Measurements from ENCODE around the gene EPHA6.

The EPHA6 gene

GRCh38 chr3:97161169-97161568 is 346.8 kb downstream of the EPHA6 start:
- Histone ChIP-seq H3K9me2 (ENCODE audit: low read depth, low read length) (no peaks in the 10 kb centered on the region), H3K27me3 (ENCODE audit: insufficient read depth, low read length) (no peaks in the 10 kb centered on the region), H3K4me3 (ENCODE audit: low read depth, low read length, poor library complexity, severe bottlenecking) (no peak overlapping the region), H3F3A (ENCODE audit: insufficient read depth, low read length) (no peaks in the 10 kb centered on the region), H3K9me3 (ENCODE audit: low read length) (no peaks in the 10 kb centered on the region), H3K4me1 (ENCODE audit: insufficient read depth, low read length, severe bottlenecking) (no peaks in the 10 kb centered on the region), H3K79me2 (ENCODE audit: insufficient read depth, low read length) (no peaks in the 10 kb centered on the region), H2AFZ (ENCODE audit: low read length) (no peak overlapping the region), H4K20me1 (ENCODE audit: insufficient read depth, low read length) (no peaks in the 10 kb centered on the region), H3K36me3 (ENCODE audit: insufficient read depth, low read length) (no peaks in the 10 kb centered on the region), H3K27ac (ENCODE audit: low read depth, low read length, poor library complexity, severe bottlenecking) (no peak overlapping the region), H3K9ac (ENCODE audit: low read length) (no peak overlapping the region), H3K4me2 (ENCODE audit: low read length) (no peak overlapping the region)
- TF ChIP-seq EZH2 (IDR thresholded peaks at IDR 0.05; ENCODE audit: borderline replicate concordance, low read length): no peak
- TF ChIP-seq CTCF (IDR thresholded peaks at IDR 0.05; ENCODE audit: low read length): no peak

GRCh38 chr3:97177242-97177641 is 362.8 kb downstream of the EPHA6 start:
- no peak overlapping the region for H3K4me3 ChIP-seq (ENCODE audit: low read depth, low read length, poor library complexity, severe bottlenecking)
- H3K27ac ChIP-seq (ENCODE audit: low read depth, low read length, poor library complexity, severe bottlenecking): no peak overlapping the region
- H4K20me1 ChIP-seq (ENCODE audit: insufficient read depth, low read length): no peaks in the 10 kb centered on the region
- H3K27me3 ChIP-seq (ENCODE audit: insufficient read depth, low read length): no peaks in the 10 kb centered on the region
- no peak overlapping the region for H3K9ac ChIP-seq (ENCODE audit: low read length)
- no peaks in the 10 kb centered on the region for H3K36me3 ChIP-seq (ENCODE audit: insufficient read depth, low read length)
- TF ChIP-seq EZH2 (IDR thresholded peaks at IDR 0.05; ENCODE audit: borderline replicate concordance, low read length) (no peak), CTCF (IDR thresholded peaks at IDR 0.05; ENCODE audit: low read length) (no peak)
- H3K9me3 ChIP-seq (ENCODE audit: low read length): no peaks in the 10 kb centered on the region
- H3K4me2 ChIP-seq (ENCODE audit: low read length): no peak overlapping the region
- H3K79me2 ChIP-seq (ENCODE audit: insufficient read depth, low read length): no peaks in the 10 kb centered on the region
- no peaks in the 10 kb centered on the region for H3K4me1 ChIP-seq (ENCODE audit: insufficient read depth, low read length, severe bottlenecking)
- no peaks in the 10 kb centered on the region for H3F3A ChIP-seq (ENCODE audit: insufficient read depth, low read length)
- H3K9me2 ChIP-seq (ENCODE audit: low read depth, low read length): no peaks in the 10 kb centered on the region
- H2AFZ ChIP-seq (ENCODE audit: low read length): no peak overlapping the region

GRCh38 chr3:97181704-97182103 is 367.3 kb downstream of the EPHA6 start:
- no peaks in the 10 kb centered on the region for H3K9me3 ChIP-seq (ENCODE audit: low read length)
- no peaks in the 10 kb centered on the region for H3F3A ChIP-seq (ENCODE audit: insufficient read depth, low read length)
- no peaks in the 10 kb centered on the region for H3K27me3 ChIP-seq (ENCODE audit: insufficient read depth, low read length)
- no peak overlapping the region for H3K4me2 ChIP-seq (ENCODE audit: low read length)
- H4K20me1 ChIP-seq (ENCODE audit: insufficient read depth, low read length): no peaks in the 10 kb centered on the region
- H3K27ac ChIP-seq (ENCODE audit: low read depth, low read length, poor library complexity, severe bottlenecking): no peak overlapping the region
- no peak overlapping the region for H2AFZ ChIP-seq (ENCODE audit: low read length)
- no peak overlapping the region for H3K9ac ChIP-seq (ENCODE audit: low read length)
- H3K36me3 ChIP-seq (ENCODE audit: insufficient read depth, low read length): no peaks in the 10 kb centered on the region
- no peak for TF ChIP-seq EZH2 (IDR thresholded peaks at IDR 0.05; ENCODE audit: borderline replicate concordance, low read length)
- no peak for TF ChIP-seq CTCF (IDR thresholded peaks at IDR 0.05; ENCODE audit: low read length)
- H3K4me3 ChIP-seq (ENCODE audit: low read depth, low read length, poor library complexity, severe bottlenecking): no peak overlapping the region
- no peaks in the 10 kb centered on the region for H3K9me2 ChIP-seq (ENCODE audit: low read depth, low read length)
- no peaks in the 10 kb centered on the region for H3K4me1 ChIP-seq (ENCODE audit: insufficient read depth, low read length, severe bottlenecking)
- H3K79me2 ChIP-seq (ENCODE audit: insufficient read depth, low read length): no peaks in the 10 kb centered on the region

All from OCI-LY1 (cell line).